GM21447 (cell line): ENCODE measurements around the gene AMPD1.
A peak's percentile ranks its signal among the peaks of the same experiment; 100 is the strongest.

Experiments
- ATAC-seq: cut with Tn5 transposase; IDR thresholded peaks from one replicate; pipeline ENCODE4 v1.9.1; 2021; ENCODE audit not compliant: unreplicated experiment

The AMPD1 gene

GRCh38 chr1:114695430-114696058 is at the start of gene AMPD1:
TSS of gene AMPD1 (minus strand) at chr1:114695546. CDS start at chr1:114695471, 75 bp downstream.
- ATAC-seq, result no peak

DNA sequence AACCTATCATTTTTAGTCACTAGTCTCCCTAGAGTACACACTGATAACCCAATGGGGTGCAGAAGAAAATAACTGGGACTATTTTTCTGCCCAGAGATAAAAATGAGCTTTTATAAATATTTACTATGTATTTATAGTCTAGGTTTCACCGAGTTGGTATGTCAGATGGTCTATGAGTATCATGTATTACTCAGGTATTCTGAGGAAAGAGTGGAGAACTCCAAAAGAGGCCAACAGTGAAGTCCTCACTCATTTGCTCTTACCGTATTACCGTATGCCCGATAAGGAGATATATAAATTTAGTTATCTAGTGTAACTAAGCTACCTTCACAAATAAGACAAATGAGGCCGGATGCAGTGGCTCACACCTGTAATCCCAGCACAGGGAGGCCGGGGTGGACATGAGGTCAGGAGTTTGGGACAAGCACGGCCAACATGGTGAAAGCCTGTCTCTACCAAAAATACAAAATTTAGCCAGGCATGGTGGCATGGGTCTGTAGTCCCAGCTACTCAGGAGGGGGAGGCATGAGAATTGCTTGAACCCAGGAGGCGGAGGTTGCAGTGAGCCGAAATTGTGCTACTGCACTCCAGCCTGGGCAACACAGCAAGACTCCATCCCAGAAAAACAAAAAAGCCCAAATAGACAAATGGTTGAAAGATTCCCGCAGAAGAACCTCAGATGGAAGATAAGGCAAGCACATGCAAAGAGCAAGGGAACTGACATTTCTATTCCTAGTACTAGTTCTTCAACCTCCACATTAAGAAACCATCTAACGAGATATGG is 46.8 kb upstream of the AMPD1 start:
- ATAC-seq, result no peak

- ATAC-seq, result no peak
Measured at GRCh38 chr1:114740331-114740730, 45.0 kb upstream of the AMPD1 start.

DNA sequence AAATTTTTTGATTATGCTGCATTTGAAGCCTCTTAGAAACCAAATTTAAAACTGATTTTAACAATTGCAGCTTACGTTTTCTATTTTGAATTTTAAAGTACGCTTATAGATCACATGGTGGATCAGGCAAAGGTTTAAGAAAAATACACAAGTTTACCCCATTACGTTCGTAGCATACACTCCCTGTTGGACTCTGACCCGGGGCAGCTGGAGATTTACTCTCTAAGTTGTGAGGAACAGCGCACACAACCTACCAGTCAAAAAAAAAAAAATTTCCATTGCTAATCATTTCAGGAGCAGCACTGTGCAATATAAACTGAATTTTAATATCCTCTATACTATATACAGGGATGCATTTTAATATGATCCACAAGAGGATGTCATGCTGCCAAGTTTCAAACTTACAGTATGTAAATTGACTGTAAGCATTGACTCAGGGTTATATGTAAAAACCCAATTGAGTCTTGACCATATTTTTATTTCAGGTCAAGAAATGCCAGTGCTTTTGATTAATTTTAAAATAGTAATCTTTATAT is 42.0 kb upstream of the AMPD1 start:
- no peak for ATAC-seq

DNA sequence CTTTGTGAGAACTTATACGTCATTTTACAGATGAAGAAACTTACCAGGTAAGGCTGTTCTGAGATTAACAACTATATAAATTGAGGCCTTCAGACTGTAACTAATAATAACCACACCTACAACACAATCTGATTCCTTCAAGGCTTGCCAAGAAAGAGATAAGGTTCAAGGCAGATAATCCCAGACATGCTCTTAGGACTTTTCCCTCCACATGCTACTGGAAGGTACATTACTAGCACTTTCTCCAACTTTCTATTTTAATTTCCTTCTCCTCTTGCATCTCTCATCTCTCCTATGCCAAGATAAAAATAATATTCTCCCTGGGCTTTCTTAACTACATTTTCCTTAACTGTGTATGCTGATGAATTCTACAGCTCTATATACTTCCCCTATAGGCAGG is 40.1 kb upstream of the AMPD1 start:
- ATAC-seq, result no peak

DNA sequence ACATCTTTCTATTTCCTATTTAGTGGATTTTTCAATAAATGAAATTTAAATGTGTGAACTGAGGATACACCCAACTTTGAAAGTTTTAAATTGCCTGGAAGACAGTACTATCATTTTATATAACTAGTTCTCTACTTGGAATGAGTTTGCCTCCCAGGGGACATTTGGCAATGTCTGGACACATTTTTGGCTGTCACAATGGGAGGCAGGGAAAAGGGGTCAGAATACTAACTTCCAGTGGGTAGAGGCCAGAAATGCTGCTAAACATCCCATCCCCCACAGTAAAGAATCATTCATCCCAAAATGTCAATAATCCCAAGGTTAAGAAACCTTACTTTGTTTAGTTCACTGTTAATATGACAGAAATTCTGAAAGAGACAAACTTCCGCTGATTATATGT is 34.4 kb upstream of the AMPD1 start:
- ATAC-seq, result no peak

DNA sequence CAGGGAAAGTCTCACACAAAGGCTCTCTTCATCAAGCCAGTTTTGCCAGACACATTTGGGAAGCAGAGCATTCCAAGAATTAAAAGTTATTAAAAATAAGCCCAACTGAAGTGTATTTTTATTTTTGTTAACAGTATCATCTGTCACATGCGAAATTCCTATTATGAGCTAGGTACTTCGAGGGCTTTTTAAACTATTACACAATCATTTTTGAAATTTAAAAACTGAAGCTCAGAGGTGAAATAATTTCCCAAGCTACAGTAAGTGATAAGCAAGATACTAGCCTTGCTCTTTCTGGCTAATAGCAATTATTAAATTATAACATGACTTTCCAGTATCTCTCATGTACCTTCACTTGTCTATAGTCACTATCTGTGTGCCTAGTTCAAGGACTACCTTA is 33.2 kb upstream of the AMPD1 start:
- no peak for ATAC-seq

GRCh38 chr1:114725230-114725629 is 29.9 kb upstream of the AMPD1 start:
- no peak for ATAC-seq

- ATAC-seq, result no peak
Measured at GRCh38 chr1:114723915-114724314, 28.6 kb upstream of the AMPD1 start.

- no peak for ATAC-seq
Measured at GRCh38 chr1:114723457-114723856, 28.1 kb upstream of the AMPD1 start.

- ATAC-seq, result no peak
Measured at GRCh38 chr1:114720492-114720891, 25.1 kb upstream of the AMPD1 start.

- ATAC-seq, result no peak
Measured at GRCh38 chr1:114719424-114719787, 24.1 kb upstream of the AMPD1 start.

GRCh38 chr1:114718661-114719423 is 23.5 kb upstream of the AMPD1 start:
- no peak for ATAC-seq

DNA sequence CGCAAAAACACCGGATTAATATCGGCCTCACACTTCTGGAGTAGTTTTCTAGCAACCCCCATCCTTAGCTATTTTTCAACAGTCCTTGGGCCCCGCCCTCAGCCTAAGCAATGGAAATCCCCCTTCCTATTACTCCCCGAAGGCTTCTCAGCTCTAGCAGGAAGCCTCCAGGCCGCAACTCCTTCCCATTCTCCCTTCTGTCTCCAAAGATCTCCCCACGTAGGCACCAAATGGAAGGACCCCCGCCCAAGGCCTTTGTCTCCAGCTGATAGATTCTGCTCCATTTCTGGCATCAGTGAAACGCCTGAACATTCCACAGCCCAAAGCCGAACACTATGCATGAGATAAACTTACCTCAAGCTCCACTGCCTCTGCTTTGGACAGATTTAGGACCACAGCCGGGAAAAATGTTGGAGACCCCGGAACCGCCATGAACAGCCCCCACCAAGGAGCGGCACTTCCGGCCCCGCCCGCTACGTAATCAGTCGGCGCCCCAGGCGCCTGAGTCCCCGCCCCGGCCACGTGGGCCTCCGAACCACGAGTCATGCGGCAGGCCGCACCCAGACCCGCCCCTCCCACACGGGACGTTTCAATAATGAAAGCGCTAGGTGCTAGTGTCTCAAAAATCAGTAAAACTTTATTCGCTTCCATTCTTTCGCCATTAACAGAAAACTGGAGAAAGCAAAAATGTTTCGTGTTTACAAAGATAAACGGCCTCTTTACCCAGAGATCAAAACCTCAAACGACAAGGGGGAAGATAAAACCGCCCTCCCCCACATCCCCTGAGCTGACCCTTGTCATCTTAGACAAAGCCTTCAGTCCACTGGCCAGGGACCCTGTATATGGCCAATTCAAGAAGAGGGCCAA is 21.2 kb upstream of the AMPD1 start, which contains the start of gene NRAS:
Gene NRAS, minus strand, starts transcription at position 468 of the 867 bp plus-strand sequence. CDS start 611 bp downstream, outside the sequence.
- ATAC-seq, result peak; percentile 94

GRCh38 chr1:114715952-114716303 is 20.6 kb upstream of the AMPD1 start:
- peak; percentile 2 for ATAC-seq

- no peak for ATAC-seq
Measured at GRCh38 chr1:114712977-114713376, 17.6 kb upstream of the AMPD1 start.

- no peak for ATAC-seq
Measured at GRCh38 chr1:114710360-114710759, 15.0 kb upstream of the AMPD1 start.

DNA sequence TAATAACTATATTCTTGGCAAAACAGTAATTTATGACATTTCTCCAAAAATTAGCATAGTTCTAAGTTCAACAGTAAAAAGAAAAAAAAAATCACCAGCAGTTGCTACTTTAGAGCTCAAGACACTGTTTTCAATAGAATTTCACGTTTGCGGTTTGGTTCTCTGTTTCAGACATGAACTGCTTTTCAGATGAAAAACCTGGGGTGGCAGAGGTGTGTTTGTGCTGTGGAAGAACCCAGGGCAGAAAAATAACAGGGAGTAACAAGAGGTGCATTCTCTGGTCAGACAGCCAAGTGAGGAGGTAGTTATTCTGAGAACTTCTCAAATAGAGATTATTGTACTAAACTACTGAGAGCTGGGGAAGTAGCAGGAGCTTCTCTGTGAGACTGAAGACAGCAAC is 12.3 kb upstream of the AMPD1 start:
- ATAC-seq, result no peak

GRCh38 chr1:114703242-114703641 is 7.9 kb upstream of the AMPD1 start:
- no peak for ATAC-seq

DNA sequence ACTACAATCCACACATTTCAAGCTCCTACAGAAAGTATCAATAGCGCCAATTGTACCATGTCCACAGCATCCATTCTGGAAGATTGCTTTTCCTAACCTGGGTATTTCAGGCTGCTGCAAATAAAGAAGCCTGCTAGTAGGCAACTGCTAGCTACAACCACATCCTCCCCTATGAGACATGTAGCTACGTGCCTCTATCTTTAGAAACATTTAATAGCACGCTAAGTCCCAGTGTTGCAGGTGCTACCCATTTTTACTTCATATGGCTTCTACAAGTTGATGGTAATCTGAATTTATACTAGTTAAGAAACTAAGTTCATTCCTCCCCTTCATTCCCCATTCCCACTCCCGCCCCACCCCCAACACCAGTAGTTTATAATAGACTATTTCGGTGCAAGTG is 7.4 kb upstream of the AMPD1 start:
- ATAC-seq, result no peak

- no peak for ATAC-seq
Measured at GRCh38 chr1:114701931-114702330, 6.6 kb upstream of the AMPD1 start.
